Right cardiac atrium (tissue), 5 donors: ENCODE data around the gene LRRC32. TPM values are rescaled to one million over a fixed set of nuclear protein-coding genes. Genes with fewer than 3 reads are reported as not detected.

Source experiments
- ATAC-seq, 2 donors: fragments of 200-7000 bp; cut with Tn5 transposase; one replicate each; pipeline versions ENCODE4 v1.8.0 to v1.9.1; 2020; ENCODE audit warnings: moderate library complexity in 2 of 2, mild to moderate bottlenecking in 1 of 2
- DNase-seq, 3 donors: peaks; one replicate each; pipeline ENCODE4 v3.0.0-alpha.2; 2020
- H3K27ac ChIP-seq: one replicate; pipeline ENCODE4 v1.5.1; 2013; ENCODE audit warnings: mild to moderate bottlenecking, low read length, control low read depth, moderate library complexity
- H3K27me3 ChIP-seq: one replicate; pipeline ENCODE4 v1.6.1; 2013; ENCODE audit not compliant: control insufficient read depth, insufficient read depth
- H3K4me1 ChIP-seq: one replicate; pipeline ENCODE4 v1.6.1; 2013; ENCODE audit warnings: low read length; ENCODE audit not compliant: control insufficient read depth, insufficient read depth
- H3K4me3 ChIP-seq: one replicate; pipeline ENCODE4 v1.5.1; 2013; ENCODE audit warnings: low read length, control low read depth
- H3K9me3 ChIP-seq: one replicate; pipeline ENCODE4 v1.6.1; 2013; ENCODE audit warnings: low read length; ENCODE audit not compliant: control insufficient read depth
- WGBS: extraction: QIAGEN DNeasy Blood & Tissue Kit; methylation state at CpG from one replicate; pipeline ENCODE4 v1.1.7; 2013; 5-methylcytosine and 5-hydroxymethylcytosine counted together
- intact Hi-C, 4 donors: fragments of 100-400 bp; cut with DNase I; formaldehyde crosslinking; loops; one replicate each; pipeline versions ENCODE4 v1.11.0 to v1.14.0; 2022 to 2023
- polyA plus RNA-seq: library from polyadenylated mRNA; stranded (reverse); fragments of 200-250 nt; gene quantifications from one replicate; pipeline ENCODE4 v1.2.3, GENCODE V29; 2013
- total RNA-seq, 4 donors: library from RNA; stranded (reverse); fragmentation: NEBNext Ultra II Directional; extraction: Animal tissue kit (Norgen Biotek cat#: 25700); gene quantifications; one replicate each; pipeline ENCODE4 v1.2.1, GENCODE V29; 2021
- donor health status: healthy with polysubstance abuse.
- donor health status: DM: no; HTN: yes; CAD: no.
- donor health status: DM: no; HTN: no; CAD: no.
- donor health status: DM: no; HTN: yes; CAD: no; lungs with severe emphysema.
- donor health status: DM: yes; HTN: yes; CAD: no.

Gene LRRC32
- total and polyA plus RNA-seq, 5 donors: 27.7 to 72.1 (median 47.1) TPM

DNA sequence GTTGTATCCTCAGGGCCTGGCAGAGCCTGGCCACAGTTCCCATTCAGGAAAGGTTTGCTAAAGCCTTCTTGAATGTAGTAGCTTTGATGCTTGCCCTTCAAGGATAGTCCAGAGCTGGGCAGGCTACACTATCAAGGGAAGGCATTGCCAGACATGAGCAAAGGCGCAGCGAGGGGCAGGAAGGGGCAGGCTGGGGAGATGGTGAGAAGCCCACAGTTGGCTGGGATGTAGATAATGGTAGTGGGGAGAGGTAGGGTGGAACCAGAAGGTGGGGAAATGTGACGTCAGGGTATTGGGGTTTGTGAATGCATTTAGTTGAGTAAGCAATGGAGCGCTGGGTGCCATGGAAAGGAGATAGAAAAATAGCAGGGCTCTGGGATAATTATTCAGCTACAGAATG is 28.6 kb downstream of the LRRC32 start:
- intact Hi-C loops: no loop called here
- H3K4me1 ChIP-seq: peaks cover 5% of the 10 kb centered on the region
- no peaks in the 10 kb centered on the region for H3K27me3 ChIP-seq
- 97% methylated on average over 4 of the region's 4 CpGs for WGBS
- peak in 1 of 3 donors; percentile 23 for DNase-seq
- H3K9me3 ChIP-seq: no peaks in the 10 kb centered on the region
- H3K4me3 ChIP-seq: no peak overlapping the region
- no peak overlapping the region for H3K27ac ChIP-seq
- no peak for ATAC-seq

DNA sequence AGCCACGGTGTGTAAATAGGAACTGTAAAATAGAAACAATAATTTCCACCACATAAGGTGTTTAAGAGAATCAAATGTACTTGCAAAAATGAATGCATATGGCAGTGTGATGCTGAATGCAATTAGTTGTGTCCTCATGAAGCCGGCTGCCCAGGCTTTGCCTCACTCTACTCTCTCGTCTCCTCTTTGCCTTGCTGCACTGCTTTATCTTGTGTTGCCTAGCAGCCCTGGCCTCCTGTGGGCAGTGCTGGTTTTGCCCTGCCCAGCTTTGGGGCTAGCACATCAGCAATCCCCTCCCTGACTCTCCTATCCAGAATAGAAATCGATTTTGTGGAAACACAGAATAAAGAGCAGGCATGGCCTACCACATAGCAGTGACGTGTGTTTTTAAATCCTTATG is 30.0 kb downstream of the LRRC32 start:
- no peak for ATAC-seq
- peak in 1 of 3 donors; percentile 23 for DNase-seq
- 68% methylated on average over 5 of the region's 5 CpGs for WGBS

DNA sequence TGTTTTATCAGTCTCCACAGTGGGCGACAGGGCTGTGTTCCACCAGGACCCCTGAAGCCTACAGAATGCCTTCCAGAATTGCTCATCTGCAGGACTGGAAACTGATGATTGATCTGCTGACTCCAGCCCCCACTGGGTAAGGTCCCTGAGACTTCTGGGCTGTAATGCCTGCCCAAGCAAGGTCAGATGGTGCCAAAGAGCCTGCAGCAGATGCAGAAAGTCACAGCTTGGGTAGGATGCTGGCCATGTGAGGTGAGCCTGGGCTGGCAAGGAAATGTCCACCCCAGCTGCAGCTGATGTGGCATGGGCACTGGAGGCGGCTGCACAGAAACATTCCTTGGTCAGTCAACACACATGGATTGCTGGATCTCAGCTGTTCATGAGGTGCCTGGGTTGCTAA is 30.9 kb downstream of the LRRC32 start:
- ATAC-seq (no peak), DNase-seq (no peak)
- H3K27ac ChIP-seq: no peak overlapping the region
- H3K27me3 ChIP-seq: no peaks in the 10 kb centered on the region
- WGBS: 92% methylated on average over 2 of the region's 2 CpGs
- H3K4me3 ChIP-seq: no peak overlapping the region
- intact Hi-C loops: no loop called here
- H3K9me3 ChIP-seq: no peaks in the 10 kb centered on the region
- H3K4me1 ChIP-seq: peaks cover 8% of the 10 kb centered on the region

More for the DNA sequence above, 30.0 kb downstream of the LRRC32 start:
- no peak overlapping the region for H3K4me3 ChIP-seq
- no peak overlapping the region for H3K27ac ChIP-seq
- no peaks in the 10 kb centered on the region for H3K9me3 ChIP-seq
- intact Hi-C loops: no loop called here
- no peaks in the 10 kb centered on the region for H3K27me3 ChIP-seq
- peaks cover 8% of the 10 kb centered on the region for H3K4me1 ChIP-seq

DNA sequence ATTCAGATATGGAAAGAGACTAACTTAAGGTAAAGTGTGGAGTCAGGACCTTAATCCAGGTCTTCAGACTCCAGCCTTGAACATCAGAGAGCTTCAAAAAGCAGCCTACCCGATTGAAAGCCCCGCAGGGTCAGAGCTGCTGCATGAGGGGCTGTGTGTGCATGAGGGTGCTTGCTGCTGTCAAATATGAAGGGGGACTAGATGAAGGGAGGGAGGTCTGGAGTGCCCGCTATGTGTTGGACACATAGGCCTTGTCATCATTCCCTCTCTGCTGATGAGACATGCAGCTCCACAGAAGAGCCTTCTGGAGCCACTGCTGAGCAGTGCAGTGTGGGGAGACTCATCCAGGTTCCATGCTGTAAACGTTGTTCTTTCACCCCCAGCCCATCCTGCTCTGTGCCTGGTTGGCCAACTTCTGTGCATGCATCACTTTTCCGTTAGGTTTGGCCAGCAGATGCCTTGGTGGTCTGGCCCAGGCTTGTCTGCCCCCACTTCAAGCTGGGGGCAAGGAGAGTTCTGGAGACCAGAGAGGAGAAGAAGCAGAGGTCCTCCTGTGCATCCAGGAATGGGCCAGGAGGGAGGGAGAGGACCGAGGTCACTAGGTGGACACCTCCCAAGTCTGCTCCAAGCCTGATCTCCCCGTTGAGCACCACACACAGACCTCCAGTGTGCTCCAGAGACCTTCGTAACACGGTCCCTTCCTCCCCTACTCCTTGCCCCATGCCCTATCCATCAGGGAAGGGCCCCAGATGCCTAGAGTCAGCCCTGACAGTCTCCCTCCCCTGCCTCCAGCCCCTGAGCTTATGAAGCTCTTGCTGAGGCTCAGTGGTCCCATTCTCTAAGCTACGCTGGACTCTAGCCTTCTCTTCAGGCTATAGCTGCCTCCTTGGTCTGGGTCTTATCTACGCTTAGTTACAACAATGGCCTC is 32.0 kb downstream of the LRRC32 start:
- Histone ChIP-seq H3K27ac (peak overlapping the region; percentile 8), H3K27me3 (no peaks in the 10 kb centered on the region), H3K9me3 (no peaks in the 10 kb centered on the region), H3K4me3 (no peak overlapping the region), H3K4me1 (peaks cover 8% of the 10 kb centered on the region)
- intact Hi-C loops: no loop called here
- DNase-seq (peak in 1 of 3 donors; percentile 14), ATAC-seq (no peak)
- 91% methylated on average over 11 of the region's 11 CpGs for WGBS

DNA sequence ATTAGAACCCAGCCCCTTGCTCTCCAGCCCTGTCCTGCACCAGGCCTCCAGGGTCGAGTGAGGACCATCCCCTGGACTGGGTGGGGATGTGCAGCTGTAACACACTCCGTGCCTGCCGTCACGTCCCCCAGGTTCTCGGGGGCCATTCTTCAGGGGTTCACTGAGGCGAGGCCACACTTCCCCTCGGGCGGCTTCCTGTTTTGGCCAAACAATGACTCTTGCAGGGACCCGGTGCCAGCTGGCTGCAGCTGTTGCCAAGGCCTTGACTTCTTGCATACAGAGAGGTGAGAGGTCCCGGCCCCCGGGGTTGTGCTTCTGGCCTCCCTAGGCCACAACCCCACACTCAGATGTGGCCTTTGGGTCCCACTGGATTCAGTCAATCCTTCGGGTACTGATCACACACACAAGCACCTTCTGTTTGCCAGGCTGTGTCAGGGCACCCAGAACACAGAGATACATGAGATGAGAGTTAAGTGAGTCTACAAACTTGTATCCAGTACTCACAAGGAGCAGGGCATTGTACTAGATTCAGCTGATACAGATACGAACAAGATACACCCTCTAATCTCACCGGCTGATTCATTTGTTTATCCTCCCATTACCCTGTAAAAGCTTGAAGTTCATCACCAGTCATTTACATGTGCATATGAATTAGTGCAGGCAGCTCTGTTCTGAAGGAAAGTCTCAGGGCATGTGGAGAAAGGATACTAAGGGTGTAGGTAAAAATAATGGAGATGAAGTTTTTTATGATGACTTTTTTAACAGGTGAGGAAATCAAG is 32.9 kb downstream of the LRRC32 start:
- Histone ChIP-seq H3K27ac (peak overlapping the region; percentile 59), H3K4me1 (peaks cover 8% of the 10 kb centered on the region), H3K27me3 (no peaks in the 10 kb centered on the region), H3K9me3 (no peaks in the 10 kb centered on the region), H3K4me3 (no peak overlapping the region)
- intact Hi-C loops: no loop called here
- DNase-seq: peak; percentile 82 to 93 (median 91)
- ATAC-seq: peak; percentile 85 to 87
- WGBS: 39% methylated on average over 14 of the region's 14 CpGs

DNA sequence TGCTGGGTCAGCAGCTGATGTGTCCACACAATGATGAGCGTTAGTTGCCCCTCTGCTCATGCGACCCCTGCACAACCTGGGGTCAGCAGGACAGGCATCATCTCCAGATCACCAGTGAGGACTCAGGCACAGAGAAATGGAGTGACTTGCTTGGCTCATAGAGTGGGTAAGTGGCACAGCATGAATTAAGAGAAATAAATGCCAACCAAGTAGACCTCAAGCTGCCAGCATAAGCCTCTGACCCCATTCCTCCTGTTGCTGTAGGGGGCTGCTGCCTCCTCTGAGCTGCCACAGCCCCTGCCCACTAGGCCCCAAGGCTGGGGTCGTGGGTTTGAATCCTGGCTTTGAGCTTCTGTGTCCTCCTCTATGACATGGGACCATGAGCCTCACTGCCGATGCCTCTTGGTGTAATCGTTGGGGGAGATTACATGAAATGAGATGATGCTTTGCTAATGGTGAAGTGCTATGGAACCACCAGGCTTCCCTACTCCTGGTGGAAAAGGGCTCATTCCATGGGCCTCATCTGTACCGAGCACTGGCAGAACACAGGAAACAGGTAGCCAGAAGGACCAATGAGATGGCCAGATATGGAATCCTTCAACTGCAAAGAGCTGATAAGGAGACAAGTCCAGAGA is 33.6 kb downstream of the LRRC32 start:
- Histone ChIP-seq H3K4me1 (peaks cover 8% of the 10 kb centered on the region), H3K9me3 (no peaks in the 10 kb centered on the region), H3K4me3 (no peak overlapping the region), H3K27ac (peak overlapping the region; percentile 59), H3K27me3 (no peaks in the 10 kb centered on the region)
- ATAC-seq (no peak), DNase-seq (no peak)
- intact Hi-C loops: no loop called here
- 90% methylated on average over 6 of the region's 6 CpGs for WGBS

DNA sequence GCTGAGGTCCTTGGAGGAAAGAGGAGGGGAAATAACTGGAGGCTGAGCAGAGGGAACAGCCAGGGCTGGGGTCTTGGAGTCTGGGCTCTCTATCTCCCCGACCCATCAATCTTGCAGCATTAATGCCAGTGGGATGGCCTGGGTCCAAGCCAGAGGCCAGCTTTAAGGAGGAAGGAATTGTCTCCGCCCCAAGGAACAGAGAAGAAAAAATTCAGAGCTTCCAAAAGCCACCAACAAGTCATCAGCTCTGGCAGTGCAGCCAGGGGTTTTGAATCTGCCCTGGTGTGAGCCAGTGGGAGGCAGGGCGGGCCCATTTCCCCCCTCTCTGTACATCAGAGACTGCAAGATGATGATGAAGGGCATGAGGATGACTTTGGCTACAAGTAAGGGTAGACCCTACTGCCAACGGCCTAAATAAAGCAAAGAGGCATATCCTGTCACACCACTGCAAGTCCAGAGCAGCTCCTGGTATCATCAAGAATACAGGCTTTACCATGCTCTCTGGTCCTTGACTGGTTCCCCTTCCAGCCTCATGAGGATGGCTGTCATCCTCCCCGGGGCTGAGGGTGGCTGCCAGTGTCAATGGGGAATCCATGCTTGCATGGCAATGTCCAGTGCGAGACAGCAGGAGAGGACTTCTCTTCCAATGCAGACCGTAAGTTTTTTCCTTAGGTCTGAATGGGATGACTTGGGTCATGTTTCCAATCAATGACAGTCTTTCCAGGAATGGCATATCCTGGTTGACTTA is 34.4 kb downstream of the LRRC32 start:
- no peak overlapping the region for H3K4me3 ChIP-seq
- peak overlapping the region; percentile 23 for H3K27ac ChIP-seq
- peaks cover 8% of the 10 kb centered on the region for H3K4me1 ChIP-seq
- intact Hi-C loops: no loop called here
- 85% methylated on average over 7 of the region's 7 CpGs for WGBS
- no peaks in the 10 kb centered on the region for H3K9me3 ChIP-seq
- ATAC-seq: no peak
- no peaks in the 10 kb centered on the region for H3K27me3 ChIP-seq
- no peak for DNase-seq

DNA sequence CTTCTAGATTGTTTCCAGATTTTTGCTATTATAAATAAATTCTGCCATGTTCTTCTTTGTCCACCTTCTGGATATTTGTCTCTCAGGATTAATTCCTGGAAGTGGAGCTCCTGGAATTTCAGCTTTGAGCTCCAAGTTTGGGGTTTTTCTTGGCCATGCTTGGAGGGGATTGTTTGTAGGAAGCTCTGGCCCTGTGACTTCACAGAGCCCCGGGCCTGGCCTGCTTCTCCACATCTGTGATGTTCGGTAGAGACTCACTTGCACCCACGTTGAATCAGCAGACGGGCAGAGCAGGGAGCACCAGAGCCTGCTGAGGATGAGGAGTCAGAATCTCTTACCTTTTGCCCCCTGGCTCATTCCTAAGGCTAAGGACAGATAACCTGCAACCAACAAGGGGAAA is 35.7 kb downstream of the LRRC32 start:
- Histone ChIP-seq H3K27ac (peak overlapping the region; percentile 17), H3K9me3 (no peaks in the 10 kb centered on the region), H3K4me3 (no peak overlapping the region), H3K4me1 (peaks cover 12% of the 10 kb centered on the region), H3K27me3 (no peaks in the 10 kb centered on the region)
- DNase-seq: no peak
- WGBS: 36% methylated on average over 4 of the region's 4 CpGs
- intact Hi-C loops: no loop called here
- ATAC-seq: no peak

DNA sequence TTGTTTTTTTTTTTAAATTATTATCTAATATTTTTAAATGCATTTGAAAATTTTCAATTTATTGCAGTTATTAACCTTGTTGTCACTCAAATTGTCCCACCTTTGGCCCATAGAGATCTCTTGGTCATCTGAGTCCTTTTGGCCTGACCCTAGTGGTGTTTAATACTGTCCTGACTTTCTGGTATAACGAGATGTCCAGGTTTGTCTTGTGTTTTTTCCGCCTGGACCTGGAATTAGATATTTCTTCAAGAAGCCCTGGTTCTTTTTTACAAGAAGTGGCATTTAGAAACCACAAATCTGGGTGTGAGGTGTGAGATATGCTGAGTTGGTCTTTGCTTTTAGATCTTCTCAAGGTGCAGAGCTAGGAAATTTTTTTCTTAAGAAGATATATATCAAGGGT is 38.1 kb downstream of the LRRC32 start:
- no peak for ATAC-seq
- intact Hi-C loops: no loop called here

DNA sequence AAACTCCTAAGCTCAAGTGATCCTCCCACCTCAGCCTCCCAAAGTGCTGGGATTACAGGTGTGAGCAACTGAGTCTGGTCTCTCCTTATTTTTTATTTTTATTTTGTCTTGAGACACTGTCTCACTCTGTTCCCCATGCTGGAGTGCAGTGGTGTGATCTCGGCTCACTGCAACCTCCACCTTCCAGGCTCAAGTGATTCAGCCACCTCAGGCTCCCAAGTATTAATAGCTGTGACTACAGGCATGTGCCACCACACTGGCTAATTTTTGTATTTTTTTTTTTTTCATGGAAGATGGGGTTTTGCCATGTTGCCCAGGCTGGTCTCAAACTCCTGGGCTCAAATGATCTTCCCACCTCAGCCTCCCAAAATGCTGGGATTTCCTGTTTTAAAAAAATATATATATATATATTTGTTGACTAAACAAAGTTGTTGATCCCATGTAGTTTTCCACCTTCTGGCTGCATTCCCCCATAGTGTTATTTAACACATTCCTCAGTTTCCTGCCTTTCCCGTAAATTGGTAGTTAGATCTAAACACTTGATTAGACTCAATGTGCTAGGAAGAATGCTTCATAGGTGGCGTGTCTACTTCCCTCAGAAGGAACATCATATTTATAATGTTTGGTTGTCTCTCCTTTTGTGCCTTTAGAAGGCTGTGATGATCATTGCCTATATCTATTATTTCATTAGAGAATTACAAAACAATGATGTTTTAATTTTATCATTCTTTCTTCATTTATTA is 38.8 kb downstream of the LRRC32 start:
- DNase-seq (no peak), ATAC-seq (no peak)
- intact Hi-C loops: no loop called here
- WGBS: 84% methylated on average over 3 of the region's 3 CpGs
- Histone ChIP-seq H3K27ac (no peak overlapping the region), H3K9me3 (no peaks in the 10 kb centered on the region), H3K27me3 (no peaks in the 10 kb centered on the region), H3K4me1 (peaks cover 10% of the 10 kb centered on the region), H3K4me3 (no peak overlapping the region)

More for the DNA sequence above, 38.1 kb downstream of the LRRC32 start:
- WGBS: 95% methylated on average over 2 of the region's 2 CpGs
- H3K4me3 ChIP-seq: no peak overlapping the region
- no peak overlapping the region for H3K27ac ChIP-seq
- H3K27me3 ChIP-seq: no peaks in the 10 kb centered on the region
- peaks cover 16% of the 10 kb centered on the region for H3K4me1 ChIP-seq
- DNase-seq: no peak
- no peaks in the 10 kb centered on the region for H3K9me3 ChIP-seq
